CD14-positive monocyte (primary cell): ENCODE measurements around the gene FCRL4. TPM values are rescaled to one million over a fixed set of nuclear protein-coding genes. Genes with fewer than 3 reads are reported as not detected.

Source experiments
- DNase-seq, 3 donors: peaks; one replicate each; pipeline ENCODE4 v3.0.0-alpha.2; 2011 to 2022
- H2AFZ ChIP-seq: 2 replicates; pipeline ENCODE4 v1.6.0; 2012; ENCODE audit warnings: mild to moderate bottlenecking, low read depth, low read length, inconsistent platforms; ENCODE audit not compliant: insufficient read depth, poor library complexity, severe bottlenecking
- H3K27ac ChIP-seq, 2 donors: 1 replicate in 1 of 2; 2 replicates in 1 of 2; pipeline ENCODE4 v1.5.1; 2012 to 2013; ENCODE audit warnings: low read length in 2 of 2, control low read depth in 1 of 2, inconsistent platforms in 1 of 2, low read depth in 1 of 2, mild to moderate bottlenecking in 1 of 2
- H3K27me3 ChIP-seq, 2 donors: one replicate each; pipeline versions ENCODE4 v1.6.0 to v1.6.1; 2011 to 2013; ENCODE audit warnings: low read length in 2 of 2; ENCODE audit not compliant: control insufficient read depth in 2 of 2, insufficient read depth in 2 of 2
- H3K36me3 ChIP-seq, 2 donors: replicated peaks in 1 of 2; 1 replicate in 1 of 2; 2 replicates in 1 of 2; pipeline versions ENCODE4 v1.5.1 to v1.6.1; 2012 to 2013; ENCODE audit warnings: low read length in 2 of 2, control low read depth in 1 of 2, inconsistent platforms in 1 of 2, mild to moderate bottlenecking in 1 of 2; ENCODE audit not compliant: insufficient read depth in 2 of 2, control insufficient read depth in 1 of 2
- H3K4me1 ChIP-seq, 2 donors: 1 replicate in 1 of 2; 2 replicates in 1 of 2; pipeline versions ENCODE4 v1.5.1 to v1.6.1; 2012 to 2013; ENCODE audit warnings: low read length in 2 of 2, control low read depth in 1 of 2, inconsistent platforms in 1 of 2, mild to moderate bottlenecking in 1 of 2, moderate library complexity in 1 of 2; ENCODE audit not compliant: insufficient read depth in 2 of 2, control insufficient read depth in 1 of 2
- H3K4me2 ChIP-seq: replicated peaks from 2 replicates; pipeline ENCODE3; 2012; ENCODE audit warnings: low read length, moderate library complexity, mild to moderate bottlenecking; ENCODE audit not compliant: poor library complexity, severe bottlenecking; ENCODE audit errors: extremely low read depth
- H3K4me3 ChIP-seq, 3 experiments: fragments of 200-600 bp in 1 of 3; sonication (generic) in 1 of 3; replicated peaks in 1 of 3; 1 replicate in 2 of 3; 2 replicates in 1 of 3; pipeline ENCODE4 v1.5.1; 2011 to 2013; ENCODE audit warnings: low read length in 3 of 3, mild to moderate bottlenecking in 3 of 3, control low read depth in 2 of 3, low read depth in 2 of 3, inconsistent platforms in 1 of 3, moderate library complexity in 1 of 3
- H3K79me2 ChIP-seq: 2 replicates; pipeline ENCODE4 v1.6.0; 2012; ENCODE audit warnings: mild to moderate bottlenecking, control low read depth, inconsistent platforms, low read length, moderate library complexity; ENCODE audit not compliant: insufficient read depth
- H3K9ac ChIP-seq: 2 replicates; pipeline ENCODE4 v1.6.0; 2017; ENCODE audit warnings: low read length, mild to moderate bottlenecking; ENCODE audit not compliant: insufficient read depth, poor library complexity, severe bottlenecking
- H3K9me3 ChIP-seq, 2 donors: replicated peaks in 1 of 2; 1 replicate in 1 of 2; 2 replicates in 1 of 2; pipeline versions ENCODE4 v1.5.1 to v1.6.1; 2012 to 2013; ENCODE audit warnings: low read length in 2 of 2, control low read depth in 1 of 2; ENCODE audit not compliant: control insufficient read depth in 1 of 2, insufficient read depth in 1 of 2
- H4K20me1 ChIP-seq: 2 replicates; pipeline ENCODE4 v1.6.0; 2012; ENCODE audit warnings: mild to moderate bottlenecking, low read length, control low read depth, moderate library complexity; ENCODE audit not compliant: insufficient read depth
- H3K27ac Mint-ChIP-seq, 7 donors: one replicate each; pipeline ENCODE4 v1.8.0; 2020; ENCODE audit warnings: mild to moderate bottlenecking in 7 of 7, mixed read lengths in 7 of 7, moderate library complexity in 6 of 7, inconsistent platforms in 2 of 7
- H3K27me3 Mint-ChIP-seq, 3 donors: one replicate each; pipeline ENCODE4 v1.8.0; 2021 to 2022; ENCODE audit warnings: low read depth in 3 of 3, mild to moderate bottlenecking in 3 of 3, mixed read lengths in 3 of 3, moderate library complexity in 3 of 3, inconsistent platforms in 1 of 3
- H3K36me3 Mint-ChIP-seq, 2 donors: one replicate each; pipeline ENCODE4 v1.8.0; 2020; ENCODE audit warnings: mixed read lengths in 2 of 2, inconsistent platforms in 1 of 2, mild to moderate bottlenecking in 1 of 2
- H3K4me1 Mint-ChIP-seq: one replicate; pipeline ENCODE4 v1.8.0; 2020; ENCODE audit warnings: mild to moderate bottlenecking, mixed read lengths
- H3K4me3 Mint-ChIP-seq, 2 donors: one replicate each; pipeline ENCODE4 v1.8.0; 2020; ENCODE audit warnings: mild to moderate bottlenecking in 2 of 2, mixed read lengths in 2 of 2, moderate library complexity in 1 of 2
- H3K9me3 Mint-ChIP-seq, 7 donors: one replicate each; pipeline ENCODE4 v1.8.0; 2020 to 2022; ENCODE audit warnings: mixed read lengths in 7 of 7, mild to moderate bottlenecking in 6 of 7, moderate library complexity in 6 of 7, inconsistent platforms in 2 of 7
- CTCF ChIP-seq: fragments of 200-600 bp; IDR thresholded peaks from one replicate; pipeline ENCODE4 v1.8.0; 2022; ENCODE audit warnings: antibody characterized with exemption, mild to moderate bottlenecking
- WGBS: methylation state at CpG from one replicate; pipeline ENCODE4 v1.1.5; 2013; ENCODE audit warnings: missing lambda C conversion rate; ENCODE audit not compliant: insufficient coverage; 5-methylcytosine and 5-hydroxymethylcytosine counted together
- intact Hi-C, 2 donors: fragments of 100-400 bp; cut with micrococcal nuclease; formaldehyde crosslinking; loops; one replicate each; pipeline versions ENCODE4 v1.15.0 to v1.15.1; 2023
- polyA plus RNA-seq, 3 donors: library from polyadenylated mRNA; depleted of rRNA in 1 of 3; unstranded in 2 of 3; stranded (reverse) in 1 of 3; fragments of 300-500 nt in 2 of 3; fragments of >200 nt in 1 of 3; fragmentation: Illumina TruSeq in 2 of 3; gene quantifications; 1 replicate in 2 of 3; 2 replicates in 1 of 3; pipeline ENCODE4 v1.2.3, GENCODE V29; 2012 to 2021

The FCRL4 gene
- polyA plus RNA-seq, 3 donors: not detected

DNA sequence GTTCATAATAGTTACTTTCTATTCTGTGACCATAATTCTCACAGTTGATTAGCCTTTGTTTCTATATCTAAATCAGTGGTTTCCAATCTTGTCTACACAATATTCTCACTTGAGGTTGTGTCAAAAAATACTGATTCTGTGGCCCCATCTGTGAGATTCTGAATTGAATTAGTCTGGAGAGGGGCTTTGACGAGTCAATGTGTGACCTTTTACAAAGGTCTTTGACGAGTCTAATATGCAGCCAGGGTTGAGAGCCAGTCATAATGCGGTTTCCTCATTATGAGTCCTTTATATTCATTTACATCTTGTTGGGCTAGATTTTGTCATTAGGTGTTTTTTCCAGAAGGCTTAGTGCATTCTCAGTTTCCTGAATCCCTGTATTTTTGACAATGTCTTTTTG, 65.3 kb downstream of the FCRL4 start:
- no peak for TF ChIP-seq CTCF
- H3K27me3 Mint-ChIP-seq: peaks cover 15 to 35% (median 15%) of the 10 kb centered on the region in 3 donors
- intact Hi-C loops: no loop called here
- Histone ChIP-seq H3K9me3 (no peaks in the 10 kb centered on the region), H2AFZ (no peak overlapping the region), H3K4me2 (no peak overlapping the region), H3K27ac (no peak overlapping the region), H3K4me1 (no peaks in the 10 kb centered on the region), H3K4me3 (no peak overlapping the region), H3K9ac (no peak overlapping the region), H4K20me1 (no peaks in the 10 kb centered on the region), H3K79me2 (no peaks in the 10 kb centered on the region), H3K36me3 (no peaks in the 10 kb centered on the region), H3K27me3 (peaks cover 8 to 14% of the 10 kb centered on the region in 2 donors)
- H3K4me1 Mint-ChIP-seq: no peaks in the 10 kb centered on the region
- no peak overlapping the region for H3K4me3 Mint-ChIP-seq
- no CpG with 5 or more reads among the region's 3 CpGs for WGBS
- no peak for DNase-seq
- peaks cover 0 to 7% (median 5%) of the 10 kb centered on the region in 7 donors for H3K9me3 Mint-ChIP-seq
- H3K27ac Mint-ChIP-seq: no peak overlapping the region
- H3K36me3 Mint-ChIP-seq: no peaks in the 10 kb centered on the region

GRCh38 chr1:157523774-157524493, 74.0 kb downstream of the FCRL4 start:
- H3K27me3 Mint-ChIP-seq: peaks cover 1 to 7% (median 5%) of the 10 kb centered on the region in 3 donors
- no peak overlapping the region for H3K27ac ChIP-seq

More at GRCh38 chr1:157523774-157524493, 74.0 kb downstream of the FCRL4 start:
- Mint-ChIP-seq H3K9me3 (no peaks in the 10 kb centered on the region), H3K27ac (no peak overlapping the region), H3K4me3 (no peak overlapping the region), H3K4me1 (no peaks in the 10 kb centered on the region), H3K36me3 (no peaks in the 10 kb centered on the region)
- Histone ChIP-seq H3K4me2 (no peak overlapping the region), H3K36me3 (no peaks in the 10 kb centered on the region), H3K9me3 (no peaks in the 10 kb centered on the region), H3K79me2 (no peaks in the 10 kb centered on the region), H3K27me3 (peaks cover 2 to 4% of the 10 kb centered on the region in 2 donors), H4K20me1 (no peaks in the 10 kb centered on the region), H2AFZ (no peak overlapping the region), H3K4me3 (no peak overlapping the region), H3K4me1 (no peaks in the 10 kb centered on the region), H3K9ac (no peak overlapping the region)
- intact Hi-C loops: no loop called here
- DNase-seq: no peak
- TF ChIP-seq CTCF: no peak
- no CpG with 5 or more reads among the region's 5 CpGs for WGBS

Other genes starting within 250 kb of the FCRL4 start
- gene FCRL5, start 45.6 kb downstream of the FCRL4 start, polyA plus RNA-seq: under 1 TPM in 2 of 3 donors, not detected in 1; 0.06 to 0.25 TPM
- under 1 TPM; 0.09 to 0.42 (median 0.32) TPM for gene FCRL3, start 102.7 kb upstream of the FCRL4 start, polyA plus RNA-seq
- under 1 TPM in 1 of 3 donors, not detected in 2; 0.65 TPM for gene FCRL2, start 179.0 kb upstream of the FCRL4 start, polyA plus RNA-seq
- 1 to 10 TPM in 1 of 3 donors, under 1 TPM in 2; 0.16 to 2.1 (median 0.16) TPM for gene FCRL1, start 222.0 kb upstream of the FCRL4 start, polyA plus RNA-seq
- not detected for gene CD5L, start 243.7 kb upstream of the FCRL4 start, polyA plus RNA-seq